HepG2 (cell line): Measurements from ENCODE around the gene MIF. TPM values are rescaled to one million over a fixed set of nuclear protein-coding genes. Genes with fewer than 3 reads are reported as not detected.
A peak's percentile ranks its signal among the peaks of the same experiment; 100 is the strongest.

Experiments used
- AGO1 ChIP-seq: fragments of 200-400 bp; formaldehyde crosslinking; IDR thresholded peaks from 2 replicates; pipeline ENCODE4 v1.6.1; 2017; ENCODE audit warnings: mild to moderate bottlenecking, low read depth, low read length, moderate library complexity; ENCODE audit not compliant: poor library complexity, severe bottlenecking
- ATF7-NPFF ChIP-seq: sonication (generic); formaldehyde crosslinking; IDR thresholded peaks from 2 replicates; pipeline ENCODE4 v1.8.1; 2023; ENCODE audit warnings: mild to moderate bottlenecking, low read depth, missing genetic modification reagents, moderate library complexity
- BRF2 ChIP-seq: sonication (generic); formaldehyde crosslinking; IDR thresholded peaks from 2 replicates; pipeline ENCODE4 v1.8.1; 2022; ENCODE audit warnings: mild to moderate bottlenecking, missing genetic modification reagents
- EED ChIP-seq: sonication (generic); formaldehyde crosslinking; IDR thresholded peaks from 2 replicates; pipeline ENCODE4 v1.5.0; 2020; ENCODE audit warnings: mild to moderate bottlenecking, missing genetic modification reagents
- LRRFIP1 ChIP-seq: sonication (generic); formaldehyde crosslinking; conservative IDR thresholded peaks from 2 replicates; pipeline ENCODE4 v1.4.0; 2020; ENCODE audit warnings: missing genetic modification reagents
- NONO ChIP-seq, 2 experiments: fragments of 450-650 bp in 1 of 2; sonication (generic) in 1 of 2; formaldehyde crosslinking in 1 of 2; IDR thresholded peaks in 1 of 2; conservative IDR thresholded peaks in 1 of 2; 2 replicates each; pipeline versions ENCODE4 v1.6.1 to v1.8.0; 2017 to 2022; ENCODE audit warnings: mild to moderate bottlenecking in 1 of 2, missing genetic modification reagents in 1 of 2, moderate library complexity in 1 of 2
- POLR2G ChIP-seq: fragments of 200-400 bp; formaldehyde crosslinking; IDR thresholded peaks from 2 replicates; pipeline ENCODE4 v1.6.1; 2018; ENCODE audit warnings: mild to moderate bottlenecking, low read depth, low read length, moderate library complexity
- RBM22 ChIP-seq: fragments of 200-400 bp; formaldehyde crosslinking; optimal IDR thresholded peaks from 2 replicates; pipeline ENCODE3; 2017; ENCODE audit warnings: mild to moderate bottlenecking, low read length, moderate library complexity
- SRY ChIP-seq: sonication (generic); formaldehyde crosslinking; IDR thresholded peaks from 2 replicates; pipeline ENCODE4 v1.8.0; 2022; ENCODE audit warnings: mild to moderate bottlenecking, missing genetic modification reagents
- TBX3 ChIP-seq: fragments of 450-650 bp; IDR thresholded peaks from 2 replicates; pipeline ENCODE4 v1.6.1; 2017; ENCODE audit warnings: antibody characterized with exemption, mild to moderate bottlenecking, inconsistent platforms, borderline replicate concordance
- ZBTB10 ChIP-seq: sonication (generic); formaldehyde crosslinking; IDR thresholded peaks from 2 replicates; pipeline ENCODE4 v1.4.0; 2020; ENCODE audit warnings: missing genetic modification reagents, borderline replicate concordance
- ZFX ChIP-seq: sonication (generic); formaldehyde crosslinking; IDR thresholded peaks from 2 replicates; pipeline ENCODE4 v1.4.0; 2020; ENCODE audit warnings: mild to moderate bottlenecking, low read depth, missing genetic modification reagents, moderate library complexity
- ZNF235 ChIP-seq: sonication (generic); formaldehyde crosslinking; IDR thresholded peaks from 2 replicates; pipeline ENCODE4 v1.8.1; 2023; ENCODE audit warnings: mild to moderate bottlenecking, missing genetic modification reagents, borderline replicate concordance
- ZNF317 ChIP-seq: sonication (generic); formaldehyde crosslinking; IDR thresholded peaks from 2 replicates; pipeline ENCODE4 v1.5.0; 2020; ENCODE audit warnings: mild to moderate bottlenecking, missing genetic modification reagents
- ZNF354B ChIP-seq: sonication (generic); formaldehyde crosslinking; IDR thresholded peaks from 2 replicates; pipeline ENCODE4 v1.8.0; 2022; ENCODE audit warnings: mild to moderate bottlenecking, missing genetic modification reagents
- ZNF687 ChIP-seq: sonication (generic); formaldehyde crosslinking; IDR thresholded peaks from 2 replicates; pipeline ENCODE4 v1.5.1; 2020; ENCODE audit warnings: mild to moderate bottlenecking, missing genetic modification reagents, moderate library complexity
- ZNF746 ChIP-seq: sonication (generic); formaldehyde crosslinking; IDR thresholded peaks from 2 replicates; pipeline ENCODE4 v1.8.0; 2022; ENCODE audit warnings: mild to moderate bottlenecking, missing genetic modification reagents
- polyA plus RNA-seq, 8 experiments: library from polyadenylated mRNA; depleted of rRNA in 3 of 8; stranded (reverse) in 7 of 8; unstranded in 1 of 8; fragments of >200 nt; fragmentation: Illumina TruSeq in 4 of 8; extraction: Trizol in 4 of 8; gene quantifications; 2 replicates each; pipeline versions ENCODE4 v1.2.1 to v1.2.3, GENCODE V29; 2011 to 2016; ENCODE audit warnings: low read depth in 4 of 8, missing spikeins in 1 of 8, mixed read lengths in 1 of 8; ENCODE audit not compliant: insufficient read depth in 1 of 8
- total RNA-seq, 5 experiments: library from RNA; depleted of rRNA; stranded (reverse); fragments of >200 nt; fragmentation: Illumina TruSeq; extraction: Trizol; gene quantifications; 2 replicates each; pipeline ENCODE4 v1.2.3, GENCODE V29; 2016; ENCODE audit warnings: low read depth in 1 of 5

Gene MIF
- total and polyA plus RNA-seq, 2 of the 13 experiments (the other 11 are each of a cell fraction or from before 2014, with no cell fraction given): 634 to 675 TPM

- TF ChIP-seq LRRFIP1 (no peak), TBX3 (no peak), ZNF235 (CRISPR knock-in tag) (no peak), ZNF317 (CRISPR knock-in tag) (no peak), ZFX (peak; percentile 11; the same call in 1 of the 2 replicates), BRF2 (no peak), ZNF354B (no peak), SRY (CRISPR knock-in tag) (no peak), NONO (IDR thresholded peaks at IDR 0.05) (no peak), NONO (CRISPR knock-in tag; conservative IDR thresholded peaks at IDR 0.05) (0 out of 2 replicates have a peak, but pooled peaks have one; percentile 25), ZNF687 (CRISPR knock-in tag) (0 out of 2 replicates have a peak, but pooled peaks have one; percentile 25), EED (CRISPR knock-in tag) (no peak), ZNF746 (no peak), RBM22 (peak; percentile 95), POLR2G (peak; percentile 62), AGO1 (no peak), ATF7-NPFF (no peak), ZBTB10 (no peak)
These were observed 4.1 kb downstream of the MIF start (continued) for GRCh38 chr22:23898006-23898974.
